ENCODE results near the gene TP53RK.
"Not testable (repeated sequence)": the region's sequence is repeated elsewhere in the genome, so short reads cannot be mapped to it uniquely, and the experiment has no call there.

Gene TP53RK

GRCh38 chr20:46682063-46682821, 7.0 kb downstream of the TP53RK start:
- no peak for DNase-seq

- peak; percentile 71 for DNase-seq
These were observed 8.0 kb downstream of the TP53RK start for GRCh38 chr20:46681032-46681854.

- DNase-seq: no peak
These were observed 8.6 kb downstream of the TP53RK start for GRCh38 chr20:46680684-46681031.

GRCh38 chr20:46678516-46678915, 10.7 kb downstream of the TP53RK start:
- DNase-seq: no peak

- no peak for DNase-seq
These were observed 11.6 kb downstream of the TP53RK start for GRCh38 chr20:46677608-46678007.

GRCh38 chr20:46676649-46677316, 12.5 kb downstream of the TP53RK start:
- not testable (repeated sequence) for DNase-seq

- no peak for DNase-seq
These were observed 14.8 kb downstream of the TP53RK start for GRCh38 chr20:46674253-46675083.

- no peak for DNase-seq
These were observed 15.6 kb downstream of the TP53RK start for GRCh38 chr20:46673394-46674252.

GRCh38 chr20:46672543-46673148, 16.6 kb downstream of the TP53RK start:
- DNase-seq: no peak

- DNase-seq: no peak
These were observed 17.2 kb downstream of the TP53RK start for GRCh38 chr20:46671866-46672542.

GRCh38 chr20:46670585-46671584, 18.4 kb downstream of the TP53RK start:
- DNase-seq: no peak

- DNase-seq: no peak
These were observed 19.0 kb downstream of the TP53RK start for GRCh38 chr20:46670228-46670584.

- DNase-seq: no peak
These were observed 22.3 kb downstream of the TP53RK start for GRCh38 chr20:46666818-46667515.

GRCh38 chr20:46666306-46666705, 22.9 kb downstream of the TP53RK start:
- no peak for DNase-seq

- no peak for DNase-seq
These were observed 23.6 kb downstream of the TP53RK start for GRCh38 chr20:46665602-46666001.

GRCh38 chr20:46663531-46663930, 25.7 kb downstream of the TP53RK start:
- no peak for DNase-seq

GRCh38 chr20:46661659-46662058, 27.6 kb downstream of the TP53RK start:
- no peak for DNase-seq

GRCh38 chr20:46660487-46660886, 28.8 kb downstream of the TP53RK start:
- DNase-seq: no peak

GRCh38 chr20:46657618-46658017, 31.6 kb downstream of the TP53RK start:
- no peak for DNase-seq
